Glomerular visceral epithelial cell (primary cell): ENCODE measurements around the gene GRID2.

Source experiments
- DNase-seq: peaks from one replicate; pipeline ENCODE4 v3.0.0-alpha.2; 2016; ENCODE audit errors: extremely low spot score

Gene GRID2

GRCh38 chr4:93187892-93188291, 884.1 kb downstream of the GRID2 start:
- no peak for DNase-seq

- DNase-seq: peak; percentile 49
Measured at GRCh38 chr4:93199492-93199891, 895.7 kb downstream of the GRID2 start.

GRCh38 chr4:93201471-93202096, 897.8 kb downstream of the GRID2 start:
- no peak for DNase-seq

- DNase-seq: no peak
Measured at GRCh38 chr4:93203708-93204107, 899.9 kb downstream of the GRID2 start.

- no peak for DNase-seq
Measured at GRCh38 chr4:93212250-93212649, 908.5 kb downstream of the GRID2 start.

- DNase-seq: no peak
Measured at GRCh38 chr4:93216646-93217045, 912.9 kb downstream of the GRID2 start.

GRCh38 chr4:93217431-93217830, 913.7 kb downstream of the GRID2 start:
- no peak for DNase-seq

GRCh38 chr4:93221771-93222170, 918.0 kb downstream of the GRID2 start:
- DNase-seq: no peak

- DNase-seq: no peak
Measured at GRCh38 chr4:93228021-93228420, 924.3 kb downstream of the GRID2 start.

- DNase-seq: no peak
Measured at GRCh38 chr4:93232883-93233282, 929.1 kb downstream of the GRID2 start.

GRCh38 chr4:93237521-93237920, 933.8 kb downstream of the GRID2 start:
- DNase-seq: no peak

- no peak for DNase-seq
Measured at GRCh38 chr4:93243262-93243661, 939.5 kb downstream of the GRID2 start.

- DNase-seq: no peak
Measured at GRCh38 chr4:93261207-93261606, 957.4 kb downstream of the GRID2 start.

GRCh38 chr4:93263166-93263565, 959.4 kb downstream of the GRID2 start:
- no peak for DNase-seq

- no peak for DNase-seq
Measured at GRCh38 chr4:93267747-93268146, 964.0 kb downstream of the GRID2 start.

- DNase-seq: no peak
Measured at GRCh38 chr4:93285346-93285745, 981.6 kb downstream of the GRID2 start.

- no peak for DNase-seq
Measured at GRCh38 chr4:93289241-93289640, 985.5 kb downstream of the GRID2 start.

GRCh38 chr4:93289831-93290230, 986.1 kb downstream of the GRID2 start:
- no peak for DNase-seq

- no peak for DNase-seq
Measured at GRCh38 chr4:93299118-93299517, 995.4 kb downstream of the GRID2 start.

GRCh38 chr4:93300780-93301555, 997.2 kb downstream of the GRID2 start:
- DNase-seq: peak; percentile 35

GRCh38 chr4:93302310-93302709, 998.5 kb downstream of the GRID2 start:
- DNase-seq: no peak

GRCh38 chr4:93303440-93303839, 999.7 kb downstream of the GRID2 start:
- no peak for DNase-seq

- DNase-seq: no peak
Measured at GRCh38 chr4:93312299-93312698, 1008.5 kb downstream of the GRID2 start.

- peak; percentile 35 for DNase-seq
Measured at GRCh38 chr4:93313197-93313596, 1009.4 kb downstream of the GRID2 start.
